ENCODE data around the gene WBP2NL. TPM values are rescaled to one million over a fixed set of nuclear protein-coding genes. Genes with fewer than 3 reads are reported as not detected.

WBP2NL gene
- total RNA-seq, 3 donors from 2014 or later (not counting 1 experiment from before 2014, with no cell fraction given) = 1.7 to 3.6 (median 3.0) TPM

GRCh38 chr22:42066126-42066761, 67.7 kb downstream of the WBP2NL start:
- Mint-ChIP-seq H3K4me1 (peaks cover 9 to 21% of the 10 kb centered on the region in 2 donors), H3K27me3 (ENCODE audit: low read depth in 2 of 2) (no peaks in the 10 kb centered on the region), H3K36me3 (no peaks in the 10 kb centered on the region), H3K27ac (no peak overlapping the region), H3K9me3 (no peaks in the 10 kb centered on the region), H3K4me3 (no peak overlapping the region)
- H3K4me3 ChIP-seq (ENCODE audit: low read length) = no peak overlapping the region
- TF ChIP-seq, protein P1, sequence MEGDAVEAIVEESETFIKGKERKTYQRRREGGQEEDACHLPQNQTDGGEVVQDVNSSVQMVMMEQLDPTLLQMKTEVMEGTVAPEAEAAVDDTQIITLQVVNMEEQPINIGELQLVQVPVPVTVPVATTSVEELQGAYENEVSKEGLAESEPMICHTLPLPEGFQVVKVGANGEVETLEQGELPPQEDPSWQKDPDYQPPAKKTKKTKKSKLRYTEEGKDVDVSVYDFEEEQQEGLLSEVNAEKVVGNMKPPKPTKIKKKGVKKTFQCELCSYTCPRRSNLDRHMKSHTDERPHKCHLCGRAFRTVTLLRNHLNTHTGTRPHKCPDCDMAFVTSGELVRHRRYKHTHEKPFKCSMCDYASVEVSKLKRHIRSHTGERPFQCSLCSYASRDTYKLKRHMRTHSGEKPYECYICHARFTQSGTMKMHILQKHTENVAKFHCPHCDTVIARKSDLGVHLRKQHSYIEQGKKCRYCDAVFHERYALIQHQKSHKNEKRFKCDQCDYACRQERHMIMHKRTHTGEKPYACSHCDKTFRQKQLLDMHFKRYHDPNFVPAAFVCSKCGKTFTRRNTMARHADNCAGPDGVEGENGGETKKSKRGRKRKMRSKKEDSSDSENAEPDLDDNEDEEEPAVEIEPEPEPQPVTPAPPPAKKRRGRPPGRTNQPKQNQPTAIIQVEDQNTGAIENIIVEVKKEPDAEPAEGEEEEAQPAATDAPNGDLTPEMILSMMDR (IDR thresholded peaks at IDR 0.05) = no peak
- H3K27me3 ChIP-seq (ENCODE audit: control insufficient read depth, insufficient read depth, low read length) = no peaks in the 10 kb centered on the region
- peaks cover 15% of the 10 kb centered on the region for H3K36me3 ChIP-seq (ENCODE audit: control insufficient read depth, insufficient read depth, low read length)
- intact Hi-C loops (cut with micrococcal nuclease) = no loop called here
- H3K27ac ChIP-seq (ENCODE audit: low read length) = no peak overlapping the region
- no peak for DNase-seq
- ATAC-seq = no peak
- H3K9me3 ChIP-seq (ENCODE audit: control insufficient read depth, insufficient read depth, low read length) = no peaks in the 10 kb centered on the region
- peaks cover 16% of the 10 kb centered on the region for H3K4me1 ChIP-seq (ENCODE audit: control insufficient read depth, insufficient read depth, low read length)
- 95% methylated on average over 7 of the region's 7 CpGs for WGBS (ENCODE audit: insufficient coverage)

DNA sequence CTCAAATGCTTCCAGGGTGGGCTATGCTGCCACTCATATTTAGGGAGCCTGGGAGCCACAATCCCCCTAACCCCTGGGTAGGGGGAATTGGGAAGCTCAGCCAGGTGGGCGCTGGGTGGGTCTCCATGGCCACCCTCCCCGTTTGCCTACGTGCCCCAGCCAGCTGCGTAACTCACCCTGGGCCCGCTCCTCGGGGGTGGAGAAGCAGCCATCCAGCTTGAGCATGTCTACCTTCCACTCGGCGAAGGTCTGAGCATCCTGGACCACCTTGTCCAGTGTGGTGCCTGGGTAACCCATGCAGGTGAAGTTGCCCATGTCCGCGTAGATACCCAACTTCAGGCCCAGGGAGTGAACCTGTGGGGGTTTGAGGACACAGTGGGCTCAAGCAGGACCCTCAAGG, 68.3 kb downstream of the WBP2NL start:
- DNase-seq = no peak
- intact Hi-C loops (cut with micrococcal nuclease) = no loop called here
- H3K4me1 Mint-ChIP-seq = peaks cover 14 to 27% of the 10 kb centered on the region in 2 donors

GRCh38 chr22:42067671-42068251, 69.2 kb downstream of the WBP2NL start:
- WGBS (ENCODE audit: insufficient coverage) = 90% methylated on average over 14 of the region's 14 CpGs
- TF ChIP-seq, protein P1 (IDR thresholded peaks at IDR 0.05) = no peak

More for the DNA sequence above, 68.3 kb downstream of the WBP2NL start:
- 99% methylated on average over 10 of the region's 10 CpGs for WGBS (ENCODE audit: insufficient coverage)
- no peak overlapping the region for H3K27ac Mint-ChIP-seq
- no peaks in the 10 kb centered on the region for H3K9me3 ChIP-seq (ENCODE audit: control insufficient read depth, insufficient read depth, low read length)
- H3K36me3 Mint-ChIP-seq = no peaks in the 10 kb centered on the region
- H3K4me1 ChIP-seq (ENCODE audit: control insufficient read depth, insufficient read depth, low read length) = peaks cover 23% of the 10 kb centered on the region
- no peak overlapping the region for H3K4me3 ChIP-seq (ENCODE audit: low read length)
- no peaks in the 10 kb centered on the region for H3K9me3 Mint-ChIP-seq
- TF ChIP-seq, protein P1 (IDR thresholded peaks at IDR 0.05) = no peak
- no peaks in the 10 kb centered on the region for H3K27me3 ChIP-seq (ENCODE audit: control insufficient read depth, insufficient read depth, low read length)
- H3K36me3 ChIP-seq (ENCODE audit: control insufficient read depth, insufficient read depth, low read length) = peaks cover 12% of the 10 kb centered on the region
- no peak overlapping the region for H3K27ac ChIP-seq (ENCODE audit: low read length)
- ATAC-seq = no peak
- H3K27me3 Mint-ChIP-seq (ENCODE audit: low read depth in 2 of 2) = no peaks in the 10 kb centered on the region
- H3K4me3 Mint-ChIP-seq = no peak overlapping the region

More at GRCh38 chr22:42067671-42068251, 69.2 kb downstream of the WBP2NL start:
- H3K27ac ChIP-seq (ENCODE audit: low read length) = no peak overlapping the region
- H3K36me3 Mint-ChIP-seq = no peaks in the 10 kb centered on the region
- no peak for DNase-seq
- no peaks in the 10 kb centered on the region for H3K27me3 ChIP-seq (ENCODE audit: control insufficient read depth, insufficient read depth, low read length)
- peaks cover 14 to 27% of the 10 kb centered on the region in 2 donors for H3K4me1 Mint-ChIP-seq
- H3K27ac Mint-ChIP-seq = no peak overlapping the region
- ATAC-seq = no peak
- peaks cover 8% of the 10 kb centered on the region for H3K36me3 ChIP-seq (ENCODE audit: control insufficient read depth, insufficient read depth, low read length)
- H3K9me3 ChIP-seq (ENCODE audit: control insufficient read depth, insufficient read depth, low read length) = no peaks in the 10 kb centered on the region
- no peaks in the 10 kb centered on the region for H3K9me3 Mint-ChIP-seq
- peaks cover 23% of the 10 kb centered on the region for H3K4me1 ChIP-seq (ENCODE audit: control insufficient read depth, insufficient read depth, low read length)
- H3K4me3 ChIP-seq (ENCODE audit: low read length) = no peak overlapping the region
- no peak overlapping the region for H3K4me3 Mint-ChIP-seq
- H3K27me3 Mint-ChIP-seq (ENCODE audit: low read depth in 2 of 2) = no peaks in the 10 kb centered on the region
- intact Hi-C loops (cut with micrococcal nuclease) = no loop called here

All from natural killer cell (primary cell).